Measurements from ENCODE around the gene UQCRFS1.
A peak's percentile ranks its signal among the peaks of the same experiment; 100 is the strongest.
"Not testable (repeated sequence)": the region's sequence is repeated elsewhere in the genome, so short reads cannot be mapped to it uniquely, and the experiment has no call there.

The UQCRFS1 gene

GRCh38 chr19:29212648-29213573, at the start of gene UQCRFS1:
Gene UQCRFS1, minus strand, starts transcription at chr19:29213151. Its CDS starts 33 bp downstream, at chr19:29213118.
- Histone ChIP-seq H4K20me1 (peaks cover 24 to 44% (median 34%) of the 10 kb centered on the region in 11 experiments), H3K9me3 (replicated peaks in 1 of 11) (peaks cover 0 to 14% (median 9%) of the 10 kb centered on the region in 11 experiments; a peak in 16 of 22 replicates), H3K4me2 (peak within 1 kb of the TSS; percentile 79 to 96 (median 92)), H3K27me3 (no peaks in the 10 kb centered on the region), H3K27ac (peak within 1 kb of the TSS; percentile 94 to 100 (median 100)), H3K4me1 (peaks cover 10 to 30% (median 16%) of the 10 kb centered on the region in 10 experiments), H3K4me3 (peak within 1 kb of the TSS; percentile 79 to 100 (median 98)), H3K36me3 (peaks cover 5 to 40% (median 24%) of the 10 kb centered on the region in 11 experiments; a peak in 20 of 22 replicates), H3K9ac (peak within 1 kb of the TSS; percentile 93 to 100 (median 100))
- TF ChIP-seq Cebpa-rat (IDR thresholded peaks at IDR 0.05), result no peak

DNA sequence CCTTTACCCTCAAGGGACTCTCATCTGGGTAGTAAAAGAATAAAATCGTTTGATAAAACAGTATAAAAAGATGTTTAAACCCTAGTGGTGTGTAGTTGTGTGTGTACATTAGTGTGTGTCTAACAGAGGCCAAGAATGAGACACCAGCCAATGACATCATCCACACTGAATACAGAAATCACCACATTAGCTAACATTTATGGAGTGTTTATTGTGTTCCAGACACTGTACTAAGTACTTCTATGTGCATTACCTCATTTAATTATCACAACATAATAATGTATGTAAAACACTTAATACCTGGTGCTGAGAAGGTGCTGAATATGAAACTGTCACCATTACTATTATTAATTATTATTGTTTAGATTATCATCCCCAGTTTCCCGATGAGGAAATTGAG, 49.1 kb upstream of the UQCRFS1 start:
- H3K27me3 ChIP-seq, result no peaks in the 10 kb centered on the region
- H3K9me3 ChIP-seq (replicated peaks in 1 of 11), result no peaks in the 10 kb centered on the region
- H3K4me1 ChIP-seq, result no peaks in the 10 kb centered on the region
- no peak for TF ChIP-seq Cebpa-rat (IDR thresholded peaks at IDR 0.05)
- no peak overlapping the region for H3K9ac ChIP-seq
- H3K27ac ChIP-seq, result no peak overlapping the region
- no peaks in the 10 kb centered on the region for H3K36me3 ChIP-seq
- H3K4me2 ChIP-seq, result no peak overlapping the region
- H4K20me1 ChIP-seq, result no peaks in the 10 kb centered on the region
- H3K4me3 ChIP-seq, result no peak overlapping the region

GRCh38 chr19:29260477-29261317, 47.7 kb upstream of the UQCRFS1 start:
- H3K4me3 ChIP-seq, result no peak overlapping the region
- H4K20me1 ChIP-seq, result no peaks in the 10 kb centered on the region
- no peak overlapping the region for H3K27ac ChIP-seq
- H3K9ac ChIP-seq, result no peak overlapping the region
- no peaks in the 10 kb centered on the region for H3K36me3 ChIP-seq
- H3K4me2 ChIP-seq, result no peak overlapping the region
- no peaks in the 10 kb centered on the region for H3K4me1 ChIP-seq
- TF ChIP-seq Cebpa-rat (IDR thresholded peaks at IDR 0.05), result peak in 2 of 11 experiments; percentile 34 to 69; a peak in 3 of 22 replicates
- H3K9me3 ChIP-seq (replicated peaks in 1 of 11), result no peaks in the 10 kb centered on the region
- no peaks in the 10 kb centered on the region for H3K27me3 ChIP-seq

DNA sequence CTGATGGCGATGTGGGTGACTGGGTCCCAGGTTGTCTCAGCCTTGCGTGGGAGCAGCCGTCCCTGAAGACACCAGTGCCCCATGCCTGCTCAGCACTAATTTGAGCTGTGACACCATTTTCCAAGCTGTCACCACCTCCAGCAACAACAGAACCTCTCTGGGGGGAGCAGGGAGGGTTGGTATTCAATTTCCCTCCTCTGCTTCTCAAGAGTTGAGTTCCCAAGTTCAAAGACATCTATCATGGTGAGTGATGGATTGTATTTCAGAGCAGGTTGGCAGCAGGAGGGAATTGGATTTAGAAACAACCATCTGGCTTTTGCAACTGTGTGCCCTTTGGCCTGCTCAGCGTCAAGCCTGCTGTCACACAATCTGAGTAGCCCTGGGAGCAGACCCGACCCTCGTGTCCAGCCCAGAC, 46.9 kb upstream of the UQCRFS1 start:
- H3K27me3 ChIP-seq, result no peaks in the 10 kb centered on the region
- H3K4me3 ChIP-seq, result no peak overlapping the region
- no peaks in the 10 kb centered on the region for H3K9me3 ChIP-seq (replicated peaks in 1 of 11)
- H3K27ac ChIP-seq, result no peak overlapping the region
- no peak for TF ChIP-seq Cebpa-rat (IDR thresholded peaks at IDR 0.05)
- no peaks in the 10 kb centered on the region for H3K4me1 ChIP-seq
- H3K9ac ChIP-seq, result no peak overlapping the region
- no peaks in the 10 kb centered on the region for H4K20me1 ChIP-seq
- H3K36me3 ChIP-seq, result no peaks in the 10 kb centered on the region
- H3K4me2 ChIP-seq, result no peak overlapping the region

GRCh38 chr19:29259153-29259552, 46.2 kb upstream of the UQCRFS1 start:
- no peak overlapping the region for H3K4me2 ChIP-seq
- no peak overlapping the region for H3K4me3 ChIP-seq

GRCh38 chr19:29256516-29256915, 43.6 kb upstream of the UQCRFS1 start:
- Histone ChIP-seq H3K27ac (no peak overlapping the region), H3K4me3 (no peak overlapping the region), H3K9ac (no peak overlapping the region), H3K4me2 (no peak overlapping the region), H3K27me3 (no peaks in the 10 kb centered on the region), H3K36me3 (no peaks in the 10 kb centered on the region), H3K9me3 (replicated peaks in 1 of 11) (no peaks in the 10 kb centered on the region), H3K4me1 (no peaks in the 10 kb centered on the region), H4K20me1 (no peaks in the 10 kb centered on the region)
- TF ChIP-seq Cebpa-rat (IDR thresholded peaks at IDR 0.05), result no peak

More at GRCh38 chr19:29259153-29259552, 46.2 kb upstream of the UQCRFS1 start:
- Histone ChIP-seq H3K36me3 (no peaks in the 10 kb centered on the region), H3K27ac (no peak overlapping the region), H3K9ac (no peak overlapping the region), H3K27me3 (no peaks in the 10 kb centered on the region), H3K9me3 (replicated peaks in 1 of 11) (no peaks in the 10 kb centered on the region), H4K20me1 (no peaks in the 10 kb centered on the region), H3K4me1 (no peaks in the 10 kb centered on the region)
- no peak for TF ChIP-seq Cebpa-rat (IDR thresholded peaks at IDR 0.05)

DNA sequence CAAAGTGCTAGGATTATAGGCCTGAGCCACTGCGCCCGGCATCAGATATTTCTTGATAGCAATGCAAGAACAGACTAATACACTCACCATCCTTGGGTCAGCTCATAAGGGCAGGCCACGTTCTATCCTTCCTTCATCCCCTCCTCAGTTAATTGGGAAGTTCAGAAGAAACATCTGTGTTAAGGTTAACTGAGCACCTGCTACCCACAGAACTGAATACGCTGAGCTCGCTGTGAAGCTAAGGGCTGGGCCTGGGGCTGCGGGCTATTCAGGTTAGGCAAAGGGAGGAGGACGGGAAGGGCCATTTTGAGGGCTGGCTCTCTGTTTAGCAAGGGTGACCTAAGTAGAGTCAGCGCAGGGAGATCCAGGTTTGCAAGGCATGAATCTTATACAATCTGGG, 43.0 kb upstream of the UQCRFS1 start:
- no peaks in the 10 kb centered on the region for H3K27me3 ChIP-seq
- no peak overlapping the region for H3K4me3 ChIP-seq
- H4K20me1 ChIP-seq, result no peaks in the 10 kb centered on the region
- no peak overlapping the region for H3K27ac ChIP-seq
- no peak for TF ChIP-seq Cebpa-rat (IDR thresholded peaks at IDR 0.05)
- no peaks in the 10 kb centered on the region for H3K36me3 ChIP-seq
- no peak overlapping the region for H3K9ac ChIP-seq
- no peaks in the 10 kb centered on the region for H3K9me3 ChIP-seq (replicated peaks in 1 of 11)
- no peak overlapping the region for H3K4me2 ChIP-seq
- H3K4me1 ChIP-seq, result no peaks in the 10 kb centered on the region

GRCh38 chr19:29255006-29255405, 42.1 kb upstream of the UQCRFS1 start:
- TF ChIP-seq Cebpa-rat (IDR thresholded peaks at IDR 0.05), result no peak
- H3K4me3 ChIP-seq, result no peak overlapping the region
- no peaks in the 10 kb centered on the region for H3K27me3 ChIP-seq

DNA sequence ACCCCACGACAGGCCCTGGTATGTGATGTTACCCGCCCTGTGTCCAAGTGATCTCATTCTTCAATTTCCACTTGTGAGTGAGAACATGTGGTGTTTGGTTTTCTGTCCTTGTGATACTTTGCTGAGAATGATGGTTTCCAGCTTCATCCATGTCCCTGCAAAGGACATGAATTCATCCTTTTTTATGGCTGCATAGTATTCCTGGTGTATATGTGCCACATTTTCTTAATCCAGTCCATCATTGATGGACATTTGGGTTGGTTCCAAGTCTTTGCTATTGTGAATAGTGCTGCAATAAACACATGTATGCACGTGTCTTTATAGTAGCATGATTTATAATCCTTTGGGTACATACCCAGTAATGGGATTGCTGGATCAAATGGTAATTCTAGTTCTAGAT, 36.8 kb upstream of the UQCRFS1 start:
- not testable (repeated sequence) for H3K27ac ChIP-seq; H3K4me1 ChIP-seq; H3K4me3 ChIP-seq; H3K9me3 ChIP-seq (replicated peaks in 1 of 11); H3K4me2 ChIP-seq; H4K20me1 ChIP-seq; H3K9ac ChIP-seq; H3K27me3 ChIP-seq; H3K36me3 ChIP-seq

More at GRCh38 chr19:29255006-29255405, 42.1 kb upstream of the UQCRFS1 start:
- Histone ChIP-seq H3K27ac (no peak overlapping the region), H4K20me1 (no peaks in the 10 kb centered on the region), H3K9me3 (replicated peaks in 1 of 11) (no peaks in the 10 kb centered on the region), H3K4me2 (no peak overlapping the region), H3K4me1 (no peaks in the 10 kb centered on the region), H3K36me3 (no peaks in the 10 kb centered on the region), H3K9ac (no peak overlapping the region)
